Vagina (tissue), 2 donors: ENCODE measurements around the gene TPP1. TPM values are rescaled to one million over a fixed set of nuclear protein-coding genes. Genes with fewer than 3 reads are reported as not detected.

Source experiments
- DNase-seq, 2 donors: peaks; one replicate each; pipeline ENCODE4 v3.0.0-alpha.2; 2017; ENCODE audit errors: extremely low spot score in 2 of 2
- H3K27ac ChIP-seq: fragments of 200-600 bp; sonication (generic); one replicate; pipeline ENCODE4 v1.5.1; 2019
- H3K27me3 ChIP-seq: fragments of 200-600 bp; sonication (generic); one replicate; pipeline ENCODE4 v1.5.1; 2019
- H3K36me3 ChIP-seq, 2 donors: fragments of 200-600 bp; sonication (generic); one replicate each; pipeline ENCODE4 v1.5.1; 2017 to 2019
- H3K4me1 ChIP-seq: fragments of 200-600 bp; sonication (generic); one replicate; pipeline ENCODE4 v1.5.1; 2019
- H3K4me3 ChIP-seq, 2 donors: fragments of 200-600 bp; sonication (generic); 1 replicate in 1 of 2; 2 replicates in 1 of 2; pipeline ENCODE4 v1.5.1; 2016 to 2019
- H3K9me3 ChIP-seq: fragments of 200-600 bp; sonication (generic); one replicate; pipeline ENCODE4 v1.5.1; 2019
- POLR2A ChIP-seq, 2 donors: fragments of 450-650 bp; IDR thresholded peaks; one replicate each; pipeline ENCODE4 v1.6.1; 2017; ENCODE audit warnings: antibody characterized with exemption in 2 of 2, mild to moderate bottlenecking in 2 of 2, moderate library complexity in 2 of 2
- POLR2AphosphoS5 ChIP-seq, 2 donors: sonication (generic); formaldehyde crosslinking; IDR thresholded peaks; one replicate each; pipeline ENCODE4 v1.9.0; 2017; ENCODE audit warnings: antibody characterized with exemption in 2 of 2, mild to moderate bottlenecking in 2 of 2, low read depth in 1 of 2; ENCODE audit not compliant: insufficient read depth in 1 of 2
- intact Hi-C: fragments of 100-400 bp; cut with DNase I; formaldehyde crosslinking; loops from one replicate; pipeline ENCODE4 v1.15.1; 2023
- total RNA-seq: library from RNA; depleted of rRNA; stranded (reverse); fragments of >200 nt; gene quantifications from one replicate; pipeline ENCODE4 v1.2.3, GENCODE V29; 2016
- TF ChIP-seq, protein P1 (sequence below), 3 experiments: fragments of 450-650 bp in 2 of 3; fragments of 200-600 bp in 1 of 3; sonication (generic) in 1 of 3; IDR thresholded peaks; one replicate each; pipeline ENCODE4 v1.5.1; 2017 to 2019; ENCODE audit warnings: antibody characterized with exemption in 3 of 3, mild to moderate bottlenecking in 2 of 3, moderate library complexity in 2 of 3

Gene TPP1
- total RNA-seq, 1 donor from 2014 or later: 77.3 TPM

DNA sequence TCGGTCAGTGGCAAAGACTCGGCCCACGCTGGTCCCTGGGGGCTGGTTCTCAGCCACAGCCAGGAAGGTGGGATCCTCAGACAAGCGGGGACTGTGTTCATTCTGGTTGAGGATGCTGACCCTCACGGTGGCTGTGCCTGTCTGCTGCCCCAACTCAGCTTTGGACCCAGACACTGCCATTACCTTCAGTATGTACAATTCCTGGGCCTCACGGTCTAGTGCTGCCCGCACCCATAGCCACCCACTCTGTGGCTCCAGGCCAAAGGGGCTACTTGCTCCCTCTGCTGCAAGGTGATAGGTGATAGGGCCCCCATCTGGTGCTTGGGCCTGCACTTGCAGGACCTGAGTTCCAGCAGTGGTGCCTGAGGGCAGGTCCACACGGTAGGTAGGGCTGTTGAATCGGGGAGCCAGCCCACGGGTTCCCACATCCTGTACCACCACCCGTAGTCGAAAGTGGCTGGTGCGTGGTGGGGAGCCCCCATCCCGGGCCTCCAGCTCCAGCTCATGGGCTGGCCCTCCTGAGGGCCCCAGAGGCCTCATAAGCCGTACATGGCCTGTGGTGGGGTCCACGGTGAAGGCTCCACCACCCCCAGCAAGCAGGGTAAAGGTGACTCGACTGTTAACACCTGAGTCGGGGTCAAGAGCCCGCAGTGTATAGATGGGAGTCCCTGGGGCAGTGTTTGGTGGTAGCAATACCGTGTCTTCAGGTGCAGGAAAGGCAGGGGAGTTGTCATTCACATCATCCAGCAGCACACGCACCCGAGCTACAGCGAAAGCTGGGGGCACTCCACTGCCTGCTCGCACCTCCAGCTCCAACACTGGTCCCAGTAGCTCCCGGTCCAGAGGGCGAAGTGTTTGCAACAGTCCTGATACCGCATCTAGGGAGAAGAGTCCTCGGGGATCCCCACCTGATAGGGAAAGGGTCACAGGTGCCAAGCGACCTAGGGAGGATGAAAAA lies 13.2 kb upstream of the TPP1 start:
- no peak for DNase-seq
- Histone ChIP-seq H3K36me3 (peaks cover 0 to 33% of the 10 kb centered on the region in 2 donors), H3K27me3 (no peaks in the 10 kb centered on the region), H3K4me3 (no peak overlapping the region), H3K27ac (no peak overlapping the region), H3K4me1 (peaks cover 24% of the 10 kb centered on the region), H3K9me3 (no peaks in the 10 kb centered on the region)
- TF ChIP-seq, protein P1, sequence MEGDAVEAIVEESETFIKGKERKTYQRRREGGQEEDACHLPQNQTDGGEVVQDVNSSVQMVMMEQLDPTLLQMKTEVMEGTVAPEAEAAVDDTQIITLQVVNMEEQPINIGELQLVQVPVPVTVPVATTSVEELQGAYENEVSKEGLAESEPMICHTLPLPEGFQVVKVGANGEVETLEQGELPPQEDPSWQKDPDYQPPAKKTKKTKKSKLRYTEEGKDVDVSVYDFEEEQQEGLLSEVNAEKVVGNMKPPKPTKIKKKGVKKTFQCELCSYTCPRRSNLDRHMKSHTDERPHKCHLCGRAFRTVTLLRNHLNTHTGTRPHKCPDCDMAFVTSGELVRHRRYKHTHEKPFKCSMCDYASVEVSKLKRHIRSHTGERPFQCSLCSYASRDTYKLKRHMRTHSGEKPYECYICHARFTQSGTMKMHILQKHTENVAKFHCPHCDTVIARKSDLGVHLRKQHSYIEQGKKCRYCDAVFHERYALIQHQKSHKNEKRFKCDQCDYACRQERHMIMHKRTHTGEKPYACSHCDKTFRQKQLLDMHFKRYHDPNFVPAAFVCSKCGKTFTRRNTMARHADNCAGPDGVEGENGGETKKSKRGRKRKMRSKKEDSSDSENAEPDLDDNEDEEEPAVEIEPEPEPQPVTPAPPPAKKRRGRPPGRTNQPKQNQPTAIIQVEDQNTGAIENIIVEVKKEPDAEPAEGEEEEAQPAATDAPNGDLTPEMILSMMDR (IDR thresholded peaks at IDR 0.05): no peak
- TF ChIP-seq POLR2A (IDR thresholded peaks at IDR 0.05) (no peak), POLR2AphosphoS5 (IDR thresholded peaks at IDR 0.05; ENCODE audit: insufficient read depth in 1 of 2, low read depth in 1 of 2) (no peak)
- intact Hi-C loops: no loop called here

DNA sequence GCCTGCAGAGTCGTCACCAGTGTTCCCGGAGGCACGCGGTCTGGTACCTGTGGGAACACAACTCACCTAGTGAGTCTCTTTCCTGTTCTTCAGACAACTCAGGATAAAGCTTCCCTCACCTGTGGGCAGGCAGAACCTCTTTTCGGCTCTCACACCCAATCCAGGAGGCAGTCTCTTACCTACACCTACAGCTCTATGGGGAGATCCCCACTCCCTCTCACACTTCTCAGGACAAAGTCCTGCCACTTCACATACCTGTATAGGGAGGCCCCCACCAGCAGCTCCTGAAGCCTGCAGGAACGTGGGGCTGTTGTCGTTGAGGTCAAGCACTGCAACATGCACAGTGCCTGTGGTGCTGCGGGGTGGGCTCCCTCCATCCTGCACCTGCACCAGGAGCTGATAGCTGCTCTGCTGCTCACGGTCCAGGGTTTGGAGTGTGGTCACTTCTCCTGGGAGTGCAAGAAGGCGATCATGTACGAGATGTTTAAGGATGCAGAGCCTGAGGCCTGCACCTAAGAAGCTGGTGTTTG lies 12.2 kb upstream of the TPP1 start:
- Histone ChIP-seq H3K36me3 (peaks cover 0 to 42% of the 10 kb centered on the region in 2 donors), H3K9me3 (no peaks in the 10 kb centered on the region), H3K27me3 (no peaks in the 10 kb centered on the region), H3K4me3 (no peak overlapping the region), H3K27ac (no peak overlapping the region), H3K4me1 (peaks cover 18% of the 10 kb centered on the region)
- no peak for DNase-seq
- TF ChIP-seq POLR2A (IDR thresholded peaks at IDR 0.05) (no peak), POLR2AphosphoS5 (IDR thresholded peaks at IDR 0.05; ENCODE audit: insufficient read depth in 1 of 2, low read depth in 1 of 2) (no peak)
- TF ChIP-seq, protein P1 (IDR thresholded peaks at IDR 0.05): no peak
- intact Hi-C loops: no loop called here

DNA sequence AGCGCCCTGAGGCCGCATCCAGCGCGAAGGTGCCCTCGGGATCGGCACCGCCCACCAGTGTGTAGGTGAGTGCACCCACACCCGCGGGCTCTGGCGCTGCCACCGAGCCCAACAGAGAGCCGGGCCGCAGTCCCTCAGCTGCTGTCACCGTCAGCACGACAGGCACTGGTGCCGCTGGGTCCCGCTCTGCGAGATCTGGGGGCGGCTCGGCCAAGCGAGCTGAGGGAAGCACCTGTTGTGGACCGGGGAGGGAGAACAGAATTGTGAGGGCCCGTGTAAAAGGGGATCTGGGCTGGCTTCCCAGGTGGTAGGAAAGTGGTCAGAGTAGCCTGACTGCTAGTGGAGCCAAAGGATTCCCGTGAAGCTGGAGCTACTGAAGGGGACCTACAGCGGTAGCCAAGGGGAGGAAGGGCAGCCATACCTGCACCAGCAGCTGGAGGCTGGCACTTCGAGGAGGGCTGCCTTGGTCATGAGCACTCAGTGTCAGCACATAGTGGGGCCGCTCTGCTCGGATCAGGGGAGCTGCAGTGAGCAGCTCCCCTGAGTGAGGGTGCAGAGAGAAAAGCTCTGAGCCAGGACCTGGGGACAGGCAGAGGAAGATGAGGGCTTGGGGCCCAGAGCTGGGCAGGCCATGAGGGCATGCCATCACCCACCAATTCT lies 11.5 kb upstream of the TPP1 start:
- intact Hi-C loops: no loop called here
- Histone ChIP-seq H3K27me3 (no peaks in the 10 kb centered on the region), H3K36me3 (peaks cover 0 to 48% of the 10 kb centered on the region in 2 donors), H3K27ac (no peak overlapping the region), H3K4me1 (peaks cover 11% of the 10 kb centered on the region), H3K4me3 (no peak overlapping the region), H3K9me3 (no peaks in the 10 kb centered on the region)
- TF ChIP-seq POLR2AphosphoS5 (IDR thresholded peaks at IDR 0.05; ENCODE audit: insufficient read depth in 1 of 2, low read depth in 1 of 2) (no peak), POLR2A (IDR thresholded peaks at IDR 0.05) (no peak)
- TF ChIP-seq, protein P1 (IDR thresholded peaks at IDR 0.05): no peak
- DNase-seq: no peak

DNA sequence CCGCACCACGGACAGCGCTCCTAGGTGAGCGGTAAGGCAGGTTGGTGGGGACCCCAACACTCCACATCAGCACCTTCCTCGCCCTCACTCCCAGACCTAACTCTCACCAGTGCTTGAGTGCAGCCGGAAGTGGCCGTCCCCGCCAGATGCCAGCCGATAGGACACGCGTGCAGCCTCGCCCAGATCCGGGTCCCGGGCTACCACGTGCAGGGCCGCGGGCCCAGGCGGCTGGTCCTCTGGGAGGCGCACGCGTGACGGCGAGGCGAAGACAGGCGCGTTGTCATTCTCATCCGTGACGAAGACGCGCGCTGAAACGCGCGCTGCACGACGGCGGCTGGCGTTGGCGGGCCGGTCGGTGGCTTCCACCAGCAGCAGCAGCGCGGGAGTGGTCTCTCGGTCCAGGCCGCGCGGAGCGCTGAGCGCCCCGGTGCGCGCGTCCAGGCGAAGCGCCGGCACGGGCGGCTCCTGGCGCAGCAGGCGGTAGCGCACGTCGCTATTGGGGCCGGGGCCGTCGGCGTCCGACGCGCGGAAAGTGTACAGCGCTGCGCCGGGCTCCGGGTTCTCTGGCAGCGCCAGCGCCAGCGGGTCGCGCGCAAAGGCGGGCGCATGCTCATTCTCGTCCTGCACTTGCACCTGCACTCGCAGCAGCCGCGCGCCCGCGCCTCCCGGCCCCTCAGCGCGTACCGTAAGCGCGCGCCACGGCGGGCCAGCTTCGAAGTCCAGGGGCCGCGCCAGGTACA lies 10.8 kb upstream of the TPP1 start:
- intact Hi-C loops: no loop called here
- Histone ChIP-seq H3K27ac (no peak overlapping the region), H3K27me3 (no peaks in the 10 kb centered on the region), H3K36me3 (peaks cover 0 to 54% of the 10 kb centered on the region in 2 donors), H3K4me1 (peaks cover 4% of the 10 kb centered on the region), H3K9me3 (no peaks in the 10 kb centered on the region), H3K4me3 (no peak overlapping the region)
- TF ChIP-seq POLR2A (IDR thresholded peaks at IDR 0.05): no peak
- TF ChIP-seq POLR2AphosphoS5 (IDR thresholded peaks at IDR 0.05; ENCODE audit: insufficient read depth in 1 of 2, low read depth in 1 of 2): no peak
- TF ChIP-seq, protein P1 (IDR thresholded peaks at IDR 0.05): no peak
- DNase-seq: no peak
